Heart left ventricle (tissue), 16 donors: Measurements from ENCODE around the gene SSX2IP. TPM values are rescaled to one million over a fixed set of nuclear protein-coding genes. Genes with fewer than 3 reads are reported as not detected.

Experiments used
- ATAC-seq, 4 donors: fragments of 200-7000 bp; cut with Tn5 transposase; one replicate each; pipeline ENCODE4 v1.9.1; 2020 to 2022; ENCODE audit warnings: moderate library complexity in 4 of 4, mild to moderate bottlenecking in 3 of 4, moderate number of reproducible peaks in 1 of 4
- DNase-seq, 5 donors: peaks; one replicate each; pipeline ENCODE4 v3.0.0-alpha.2; 2020
- H3K27ac ChIP-seq, 12 donors: fragments of 200-600 bp; sonication (generic) in 4 of 12; one replicate each; pipeline versions ENCODE4 v1.5.0 to v1.8.0; 2016 to 2022; ENCODE audit warnings: mild to moderate bottlenecking in 2 of 12
- H3K27me3 ChIP-seq, 9 donors: fragments of 200-600 bp; sonication (generic) in 2 of 9; one replicate each; pipeline versions ENCODE4 v1.5.1 to v1.8.0; 2016 to 2022; ENCODE audit warnings: mild to moderate bottlenecking in 3 of 9
- H3K36me3 ChIP-seq, 9 donors: fragments of 200-600 bp; sonication (generic) in 2 of 9; one replicate each; pipeline versions ENCODE4 v1.5.0 to v1.8.0; 2018 to 2022; ENCODE audit warnings: mild to moderate bottlenecking in 2 of 9
- H3K4me1 ChIP-seq, 12 donors: fragments of 200-600 bp; sonication (generic) in 4 of 12; one replicate each; pipeline versions ENCODE4 v1.5.0 to v1.8.0; 2016 to 2022; ENCODE audit warnings: mild to moderate bottlenecking in 3 of 12
- H3K4me3 ChIP-seq, 12 donors: fragments of 200-600 bp; sonication (generic) in 4 of 12; one replicate each; pipeline versions ENCODE4 v1.5.0 to v1.8.0; 2017 to 2022; ENCODE audit warnings: mild to moderate bottlenecking in 9 of 12, moderate library complexity in 4 of 12
- H3K9me3 ChIP-seq, 12 donors: fragments of 200-600 bp; sonication (generic) in 4 of 12; one replicate each; pipeline versions ENCODE4 v1.5.0 to v1.8.0; 2016 to 2022; ENCODE audit warnings: mild to moderate bottlenecking in 1 of 12
- CTCF ChIP-seq, 12 donors: fragments of 200-600 bp; sonication (generic) in 4 of 12; IDR thresholded peaks; one replicate each; pipeline versions ENCODE4 v1.5.0 to v1.8.0; 2018 to 2022; ENCODE audit warnings: antibody characterized with exemption in 12 of 12, mild to moderate bottlenecking in 5 of 12
- POLR2A ChIP-seq, 2 donors: fragments of 450-650 bp; IDR thresholded peaks; one replicate each; pipeline ENCODE4 v1.6.1; 2017; ENCODE audit warnings: antibody characterized with exemption in 2 of 2, mild to moderate bottlenecking in 2 of 2, moderate library complexity in 2 of 2
- WGBS, 4 donors: extraction: QIAGEN DNeasy Blood & Tissue Kit in 2 of 4; methylation state at CpG; one replicate each; pipeline versions ENCODE4 v1.1.5 to v1.1.7; 2013 to 2018; 5-methylcytosine and 5-hydroxymethylcytosine counted together
- intact Hi-C, 10 donors: fragments of 100-400 bp; cut with DNase I; formaldehyde crosslinking; loops; one replicate each; pipeline versions ENCODE4 v1.11.1 to v1.14.2; 2022
- polyA plus RNA-seq, 2 donors: library from polyadenylated mRNA; stranded (reverse); fragments of 200-250 nt; gene quantifications; one replicate each; pipeline ENCODE4 v1.2.3, GENCODE V29; 2013
- total RNA-seq, 9 donors: library from RNA; depleted of rRNA in 2 of 9; stranded (reverse); fragments of >200 nt in 2 of 9; fragmentation: NEBNext Ultra II Directional in 3 of 9; extraction: Animal tissue kit (Norgen Biotek cat#: 25700) in 3 of 9; gene quantifications; one replicate each; pipeline versions ENCODE4 v1.1.0 to v1.2.4, GENCODE V29; 2016 to 2023
- donor health status: ischemic (EF 13 %, LVEDD 7.1; RV severe dilation, severe dysfunction).
- donor health status: healthy with polysubstance abuse.
- donor health status: DM: no; HTN: yes; CAD: no.
- donor health status: DM: no; HTN: no; CAD: no.
- donor health status: ischemic (EF 25% LVEDD 6.9; RV normal size, moderate dysfunction).
- donor health status: ischemic (EF 25% LVEDD 5.7; RV mildly dilated, moderate dysfunction).
- donor health status: healthy.
- donor health status: DM: yes; HTN: yes; CAD: no.
- donor health status: ischemic (EF 35%, LVEDD 5.7; RV mildly dilated, moderate dysfunction).
- donor health status: nonischemic (EF 11% LVEDD 7.7; RV severe dilation, severe dysfunction).
- donor health status: DM: yes; HTN: yes; CAD: no.
- donor health status: PGD.
- donor health status: ischemic (EF 29% LVEDD 5.4; RV normal size, mild dysfunction).
- donor health status: nonischemic (EF 23%, LVEDD 6.1; RV moderate dilation, normal function).

Gene SSX2IP
- total and polyA plus RNA-seq, 11 donors = 2.6 to 18.5 (median 13.7) TPM

- no peak for TF ChIP-seq POLR2A (IDR thresholded peaks at IDR 0.05)
- TF ChIP-seq CTCF (IDR thresholded peaks at IDR 0.05) = no peak
- no peak overlapping the region for H3K4me3 ChIP-seq
- H3K27me3 ChIP-seq = no peaks in the 10 kb centered on the region
- whole genome bisulfite sequencing, 4 donors = 26 to 37% (median 33%) methylated on average over 2 of the region's 2 CpGs
- H3K9me3 ChIP-seq = peaks cover 0 to 7% (median 0%) of the 10 kb centered on the region in 12 donors
- intact Hi-C loops = loop anchor here in 2 of 10 donors (5.0 to 10.0 kb wide), 3 partner anchors 173 to 475 kb away; partner anchors contain the start of gene PRKACB (in 1 of the 2)
- H3K36me3 ChIP-seq = no peaks in the 10 kb centered on the region
- DNase-seq (no peak), ATAC-seq (no peak)
- peak overlapping the region in 1 of 12 donors; percentile 46 for H3K27ac ChIP-seq
- H3K4me1 ChIP-seq = peaks cover 0 to 22% (median 8%) of the 10 kb centered on the region in 12 donors
Measured at GRCh38 chr1:84617349-84617748, 72.9 kb downstream of the SSX2IP start.

GRCh38 chr1:84615790-84616189, 74.5 kb downstream of the SSX2IP start:
- Histone ChIP-seq H3K27ac (no peak overlapping the region), H3K27me3 (no peaks in the 10 kb centered on the region), H3K4me3 (no peak overlapping the region), H3K4me1 (peaks cover 0 to 27% (median 8%) of the 10 kb centered on the region in 12 donors), H3K9me3 (peaks cover 0 to 7% (median 0%) of the 10 kb centered on the region in 12 donors), H3K36me3 (no peaks in the 10 kb centered on the region)
- 81 to 91% (median 87%) methylated on average over 1 of the region's 1 CpG for WGBS, 4 donors
- DNase-seq = no peak
- intact Hi-C loops = loop anchor here in 2 of 10 donors (5.0 to 10.0 kb wide), 3 partner anchors 171 to 473 kb away; partner anchors contain the start of gene PRKACB (in 1 of the 2)
- no peak for ATAC-seq
- TF ChIP-seq CTCF (IDR thresholded peaks at IDR 0.05) (no peak), POLR2A (IDR thresholded peaks at IDR 0.05) (no peak)

- H3K4me3 ChIP-seq = no peak overlapping the region
- ATAC-seq = no peak
- intact Hi-C loops = loop anchor here in 1 of 10 donors (10.0 kb wide), 1 partner anchor 169 kb away; no protein-coding TSS in a partner anchor
- H3K4me1 ChIP-seq = peaks cover 0 to 10% (median 0%) of the 10 kb centered on the region in 12 donors
- H3K27ac ChIP-seq = no peak overlapping the region
- H3K27me3 ChIP-seq = no peaks in the 10 kb centered on the region
- no peak for DNase-seq
- no peaks in the 10 kb centered on the region for H3K36me3 ChIP-seq
- TF ChIP-seq POLR2A (IDR thresholded peaks at IDR 0.05) (no peak), CTCF (IDR thresholded peaks at IDR 0.05) (no peak)
- 92 to 98% (median 93%) methylated on average over 2 of the region's 2 CpGs for WGBS, 4 donors
- H3K9me3 ChIP-seq = peaks cover 0 to 7% (median 0%) of the 10 kb centered on the region in 12 donors
Measured at GRCh38 chr1:84613887-84614286, 76.4 kb downstream of the SSX2IP start.

- Histone ChIP-seq H3K9me3 (peaks cover 0 to 7% (median 0%) of the 10 kb centered on the region in 12 donors), H3K27ac (no peak overlapping the region), H3K36me3 (no peaks in the 10 kb centered on the region), H3K4me3 (no peak overlapping the region), H3K27me3 (no peaks in the 10 kb centered on the region), H3K4me1 (peaks cover 0 to 9% (median 0%) of the 10 kb centered on the region in 12 donors)
- WGBS, 4 donors = 56 to 79% (median 67%) methylated on average over 2 of the region's 2 CpGs
- intact Hi-C loops = loop anchor here in 1 of 10 donors (10.0 kb wide), 1 partner anchor 168 kb away; no protein-coding TSS in a partner anchor
- TF ChIP-seq CTCF (IDR thresholded peaks at IDR 0.05) (no peak), POLR2A (IDR thresholded peaks at IDR 0.05) (no peak)
- DNase-seq (no peak), ATAC-seq (no peak)
Measured at GRCh38 chr1:84613026-84613425, 77.2 kb downstream of the SSX2IP start.
